SK-MEL-5 (cell line): ENCODE results near the gene LRFN4. TPM values are rescaled to one million over a fixed set of nuclear protein-coding genes. Genes with fewer than 3 reads are reported as not detected.

ENCODE experiments used
- DNase-seq: peaks from one replicate; pipeline ENCODE4 v3.0.0-alpha.2; 2016; ENCODE audit warnings: low read depth, low spot score
- in situ Hi-C: cut with HindIII; loops from 2 replicates; pipeline ENCODE4 v1.10.0; 2016; ENCODE audit warnings: low sequenced_read_pairs, high pct_unique_total_duplicates, low pct_unique_long_range_greater_than_20kb
- total RNA-seq: library from RNA; depleted of rRNA; stranded (reverse); fragments of >200 nt; shearing (Covaris generic); gene quantifications from 2 replicates; pipeline ENCODE4 v1.2.3, GENCODE V29; 2014; rRNA removed

LRFN4 gene
- total RNA-seq, 1 experiment from 2014 or later: 5.8 TPM

- DNase-seq: no peak
- in situ Hi-C loops: no loop called here
These were observed 45.8 kb downstream of the LRFN4 start for GRCh38 chr11:66902486-66903177.

- DNase-seq: no peak
- in situ Hi-C loops: no loop called here
These were observed 47.2 kb downstream of the LRFN4 start for GRCh38 chr11:66904055-66904454.

DNA sequence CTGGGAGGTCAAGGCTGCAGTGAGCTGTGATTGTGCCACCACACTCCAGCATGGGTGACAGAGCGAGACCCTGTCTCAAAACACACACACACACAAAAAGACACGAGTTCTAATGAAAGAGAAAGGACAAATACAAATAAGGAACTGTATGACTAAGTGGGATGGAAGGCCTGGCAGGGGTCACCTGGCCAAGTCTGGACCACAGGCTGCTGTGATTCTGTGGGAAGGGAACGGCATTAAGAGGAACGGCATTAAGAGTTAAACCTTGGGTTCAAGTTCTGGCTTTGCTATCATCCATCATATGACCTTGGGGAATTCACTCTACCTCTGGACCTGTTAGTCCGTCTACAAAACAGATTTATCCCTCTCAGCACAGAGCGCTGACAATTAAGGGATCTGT is 47.7 kb downstream of the LRFN4 start:
- DNase-seq: no peak
- in situ Hi-C loops: no loop called here

DNA sequence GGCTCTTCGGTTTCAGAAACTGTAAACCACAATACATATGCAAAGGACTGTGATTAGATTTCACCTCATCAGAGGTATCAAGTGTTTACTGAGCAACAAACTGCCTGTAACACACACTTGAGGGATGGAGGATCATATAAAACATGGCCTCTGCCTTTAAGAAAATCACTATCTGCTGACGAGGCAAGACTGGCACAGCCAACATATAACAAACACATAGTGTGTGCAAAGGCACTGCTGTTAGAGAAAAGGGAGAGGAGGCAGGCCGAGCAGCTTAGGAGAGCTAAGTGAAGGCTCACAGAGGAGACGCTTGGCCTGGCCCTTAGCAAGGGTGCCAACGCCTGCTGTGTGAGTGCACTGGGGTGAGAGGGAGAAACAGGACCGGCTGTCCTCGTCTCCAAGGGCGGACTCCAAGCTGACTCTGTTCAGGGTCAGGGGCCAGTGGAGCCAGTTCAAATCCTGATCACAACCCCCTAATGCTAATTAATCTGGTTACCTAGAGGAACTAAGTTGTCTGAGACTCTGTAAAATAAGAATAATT is 48.2 kb downstream of the LRFN4 start:
- in situ Hi-C loops: no loop called here
- DNase-seq: no peak

GRCh38 chr11:66905631-66906030 is 48.8 kb downstream of the LRFN4 start:
- DNase-seq: no peak
- in situ Hi-C loops: no loop called here

DNA sequence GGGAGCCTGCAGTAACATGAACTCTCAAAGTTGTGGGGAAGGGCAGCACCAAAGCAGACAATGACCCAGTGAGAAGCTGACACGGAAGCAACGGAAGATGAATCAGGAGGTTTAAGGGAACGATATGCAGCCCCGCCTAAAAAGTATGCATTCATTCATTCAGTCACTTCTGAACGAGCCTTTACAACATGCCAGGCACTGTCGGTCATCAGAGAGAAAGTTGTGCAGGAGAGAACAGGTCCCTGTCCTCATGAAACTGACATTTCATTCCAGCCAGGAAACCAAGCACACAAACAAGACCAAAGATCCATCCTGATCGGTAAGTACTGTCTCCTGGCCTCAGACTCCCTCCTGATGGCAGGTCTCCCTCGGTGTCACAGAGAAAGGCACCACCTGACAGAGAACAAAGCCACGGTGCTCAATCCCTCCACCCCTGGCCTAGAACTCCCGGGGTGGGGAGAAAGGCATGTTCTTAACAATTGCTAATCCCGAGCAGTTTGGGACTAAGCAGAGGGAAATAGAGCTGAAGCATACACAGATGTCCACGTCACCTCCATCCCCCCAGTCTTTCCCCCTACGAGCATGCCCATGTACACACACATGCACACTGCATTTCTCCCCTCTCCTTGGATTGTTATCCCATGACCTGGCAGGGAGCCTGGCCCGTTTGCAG is 49.3 kb downstream of the LRFN4 start:
- DNase-seq: peak; percentile 30
- in situ Hi-C loops: no loop called here

GRCh38 chr11:66907751-66908630 is 51.1 kb downstream of the LRFN4 start:
- in situ Hi-C loops: no loop called here
- DNase-seq: no peak

DNA sequence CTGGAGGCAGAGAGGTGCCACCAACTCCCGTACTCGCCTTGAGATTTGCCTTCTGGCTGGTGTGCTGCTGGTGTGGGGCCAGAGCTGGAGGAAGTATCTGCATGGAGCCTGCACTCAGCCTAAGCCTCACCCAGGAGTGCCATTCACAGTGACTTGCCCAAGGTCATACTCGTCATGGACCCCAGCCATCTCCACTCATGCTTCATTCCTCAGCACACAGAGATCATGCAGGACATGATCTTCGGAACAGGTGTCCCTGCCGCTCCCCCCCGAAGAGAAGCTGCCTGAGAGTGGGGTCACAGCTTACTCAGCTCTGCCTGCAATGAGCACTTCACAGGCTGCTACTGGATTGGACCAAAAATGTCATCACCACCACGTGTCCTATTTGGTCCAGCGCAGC is 52.3 kb downstream of the LRFN4 start:
- in situ Hi-C loops: no loop called here
- DNase-seq: no peak

DNA sequence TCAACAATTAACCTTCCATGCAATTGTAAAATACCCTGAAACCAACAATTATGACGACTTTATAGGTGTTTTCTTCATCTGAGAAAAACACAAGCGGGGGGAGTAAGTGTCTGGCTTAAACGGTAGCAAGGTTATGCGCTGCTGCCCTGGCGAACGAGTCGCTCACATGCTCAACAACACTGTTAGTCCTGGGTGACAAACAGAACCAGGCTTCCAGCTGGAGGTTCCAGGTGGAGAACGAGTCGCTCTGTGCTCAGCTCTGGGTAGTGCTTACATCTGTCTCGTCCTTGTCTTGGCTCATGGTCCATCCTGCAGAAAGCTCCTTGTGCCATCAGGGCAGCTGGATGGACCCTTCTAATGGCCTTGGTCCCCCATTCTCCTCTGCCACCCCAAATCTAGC is 53.2 kb downstream of the LRFN4 start:
- no peak for DNase-seq
- in situ Hi-C loops: no loop called here

Other genes starting within 250 kb of the LRFN4 start
- 23.3 and 26.1 TPM in 2 replicates for gene RBM14, start 240.4 kb upstream of the LRFN4 start, total RNA-seq
- 58.3 and 73.6 TPM in 2 replicates for gene RBM4, start 218.4 kb upstream of the LRFN4 start, total RNA-seq
- 8.1 and 11.0 TPM in 2 replicates for gene RBM4B, start 179.2 kb upstream of the LRFN4 start, total RNA-seq
- gene SPTBN2, start 127.8 kb upstream of the LRFN4 start, total RNA-seq: 19.5 and 23.3 TPM in 2 replicates
- 17.4 and 17.8 TPM in 2 replicates for gene RCE1, start 13.6 kb upstream of the LRFN4 start, total RNA-seq
- 17.0 and 19.9 TPM in 2 replicates for gene PC, start 101.3 kb downstream of the LRFN4 start, total RNA-seq
- gene C11orf86, start 118.2 kb downstream of the LRFN4 start, total RNA-seq: not detected in 2 replicates
- gene SYT12, start 166.1 kb downstream of the LRFN4 start, total RNA-seq: 0.19 TPM in 1 of 2 replicates, not detected in the other
- not detected in 2 replicates for gene RHOD, start 199.8 kb downstream of the LRFN4 start, total RNA-seq